H7 (cell line): Measurements from ENCODE around the gene GPR45. TPM values are rescaled to one million over a fixed set of nuclear protein-coding genes. Genes with fewer than 3 reads are reported as not detected.

ENCODE experiments used
- DNase-seq: peaks from one replicate; pipeline ENCODE4 v3.0.0; 2012
- H3K27me3 ChIP-seq: 2 replicates; pipeline ENCODE4 v1.6.0; 2011; ENCODE audit warnings: mild to moderate bottlenecking, low read length; ENCODE audit not compliant: control insufficient read depth, insufficient read depth
- H3K36me3 ChIP-seq: replicated peaks from 2 replicates; pipeline ENCODE4 v1.5.1; 2011; ENCODE audit warnings: low read length; ENCODE audit not compliant: control insufficient read depth, insufficient read depth
- H3K4me3 ChIP-seq: 2 replicates; pipeline ENCODE4 v1.5.1; 2011; ENCODE audit warnings: low read depth, mild to moderate bottlenecking, control low read depth, low read length, moderate library complexity; ENCODE audit not compliant: insufficient read depth
- total RNA-seq: library from RNA; depleted of rRNA; stranded (reverse); fragments of >200 nt; shearing (Covaris generic); gene quantifications from 2 replicates; pipeline ENCODE4 v1.2.3, GENCODE V29; 2014; rRNA removed

GPR45 gene
- 0.15 TPM in 1 of 2 replicates, not detected in the other for total RNA-seq

- Histone ChIP-seq H3K27me3 (no peaks in the 10 kb centered on the region; the same call in none of the 2 replicates), H3K36me3 (no peaks in the 10 kb centered on the region), H3K4me3 (no peak within 1 kb of the TSS)
- DNase-seq: no peak
Observed at GRCh38 chr2:105241443-105241842, at the start of gene GPR45. TSS of gene GPR45 (plus strand) at chr2:105241743. CDS start at chr2:105241859, 116 bp downstream.

GRCh38 chr2:105194022-105194675 is 47.4 kb upstream of the GPR45 start:
- H3K36me3 ChIP-seq: no peaks in the 10 kb centered on the region
- H3K27me3 ChIP-seq: no peaks in the 10 kb centered on the region
- DNase-seq: no peak
- H3K4me3 ChIP-seq: no peak overlapping the region

GRCh38 chr2:105196651-105197050 is 44.9 kb upstream of the GPR45 start:
- no peak for DNase-seq
- no peaks in the 10 kb centered on the region for H3K27me3 ChIP-seq
- no peak overlapping the region for H3K4me3 ChIP-seq
- H3K36me3 ChIP-seq: no peaks in the 10 kb centered on the region

- no peaks in the 10 kb centered on the region for H3K27me3 ChIP-seq
- no peaks in the 10 kb centered on the region for H3K36me3 ChIP-seq
- DNase-seq: no peak
- H3K4me3 ChIP-seq: no peak overlapping the region
Observed at GRCh38 chr2:105215586-105216192, 25.9 kb upstream of the GPR45 start.

GRCh38 chr2:105220604-105221003 is 20.9 kb upstream of the GPR45 start:
- Histone ChIP-seq H3K4me3 (no peak overlapping the region), H3K36me3 (no peaks in the 10 kb centered on the region), H3K27me3 (no peaks in the 10 kb centered on the region)
- DNase-seq: no peak

DNA sequence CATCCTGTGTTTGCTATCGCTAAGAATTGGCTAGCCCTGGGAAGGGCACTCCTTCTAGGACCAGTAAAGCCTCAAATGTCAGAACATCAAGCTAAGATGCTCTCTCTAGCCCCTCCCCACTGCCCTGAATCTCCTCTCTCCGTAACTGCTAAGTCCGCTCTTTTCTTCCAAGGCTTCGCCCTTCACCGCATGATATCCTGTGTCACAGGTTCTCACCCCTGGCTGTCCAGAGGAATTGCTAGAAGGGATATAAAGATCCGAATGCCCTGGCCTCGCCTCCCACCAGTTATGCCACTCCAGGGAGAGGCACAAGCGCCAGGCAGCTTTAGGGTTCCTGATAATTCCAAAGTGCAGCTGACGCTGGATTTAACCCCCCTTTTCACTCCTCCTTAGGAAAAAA is 17.1 kb upstream of the GPR45 start:
- peak; percentile 60 for DNase-seq
- Histone ChIP-seq H3K36me3 (no peaks in the 10 kb centered on the region), H3K4me3 (no peak overlapping the region), H3K27me3 (no peaks in the 10 kb centered on the region)

GRCh38 chr2:105231232-105231619 is 10.3 kb upstream of the GPR45 start:
- H3K36me3 ChIP-seq: no peaks in the 10 kb centered on the region
- no peak for DNase-seq
- H3K4me3 ChIP-seq: no peak overlapping the region
- H3K27me3 ChIP-seq: no peaks in the 10 kb centered on the region

GRCh38 chr2:105235388-105236059 is 6.0 kb upstream of the GPR45 start:
- Histone ChIP-seq H3K27me3 (no peaks in the 10 kb centered on the region; the same call in none of the 2 replicates), H3K36me3 (no peaks in the 10 kb centered on the region), H3K4me3 (no peak overlapping the region)
- DNase-seq: peak; percentile 78

DNA sequence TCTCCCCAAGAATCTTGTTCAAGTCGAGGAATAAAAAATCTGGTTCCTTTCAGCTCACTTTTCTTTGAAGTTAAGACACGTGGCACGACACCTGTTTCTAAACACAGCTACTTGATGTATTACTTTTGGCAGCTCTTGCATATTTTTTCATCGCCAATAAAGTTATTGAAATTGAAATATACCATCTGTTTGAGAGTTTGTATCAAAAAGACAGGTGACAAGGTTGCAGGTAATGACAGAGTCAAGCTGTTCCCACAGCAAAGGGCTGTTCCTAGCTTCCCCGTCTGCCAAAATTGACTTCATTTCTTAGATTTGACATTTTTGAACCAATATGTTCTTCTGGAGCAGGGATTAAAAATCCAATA is 5.5 kb upstream of the GPR45 start:
- H3K36me3 ChIP-seq: no peaks in the 10 kb centered on the region
- no peak for DNase-seq

DNA sequence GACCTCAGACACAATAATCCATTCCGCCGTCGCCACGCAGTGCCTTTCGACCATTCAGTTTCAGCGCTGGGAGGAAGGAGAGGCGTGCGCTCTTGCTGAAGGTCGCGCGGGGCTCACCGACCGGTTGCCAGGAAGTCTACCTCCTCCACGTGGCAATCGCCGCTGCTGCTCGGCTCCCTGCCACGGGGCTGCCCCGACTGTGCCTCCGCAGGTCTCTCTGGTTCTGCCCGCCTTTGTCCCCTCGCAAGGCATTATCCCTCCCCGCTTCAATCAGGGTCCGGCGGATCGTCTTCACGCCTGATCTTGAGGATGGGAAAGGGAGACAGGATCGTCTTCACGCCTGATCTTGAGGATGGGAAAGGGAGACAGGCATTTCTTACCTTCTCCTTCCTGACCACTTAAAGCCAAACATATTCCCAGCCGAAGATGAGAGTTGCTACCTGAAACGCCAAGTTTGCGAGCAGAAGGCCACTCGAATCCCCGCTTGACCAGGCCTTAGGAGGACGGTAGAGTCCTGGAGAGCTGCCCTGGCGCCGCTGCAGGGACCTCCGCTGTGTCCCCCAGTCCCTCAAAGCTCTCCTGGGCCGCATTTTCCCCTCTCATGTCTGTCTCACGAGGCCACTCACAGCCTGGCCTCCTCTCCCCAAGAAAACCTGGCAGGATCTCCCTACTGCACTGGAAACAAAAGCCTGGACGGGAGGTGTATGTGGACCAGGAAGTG is 4.3 kb upstream of the GPR45 start:
- Histone ChIP-seq H3K4me3 (no peak overlapping the region), H3K27me3 (no peaks in the 10 kb centered on the region; the same call in none of the 2 replicates), H3K36me3 (no peaks in the 10 kb centered on the region)
- DNase-seq: no peak

More for the DNA sequence above, 5.5 kb upstream of the GPR45 start:
- no peaks in the 10 kb centered on the region; the same call in none of the 2 replicates for H3K27me3 ChIP-seq
- H3K4me3 ChIP-seq: no peak overlapping the region

- no peaks in the 10 kb centered on the region; the same call in none of the 2 replicates for H3K27me3 ChIP-seq
- no peak overlapping the region for H3K4me3 ChIP-seq
- DNase-seq: no peak
- no peaks in the 10 kb centered on the region for H3K36me3 ChIP-seq
Observed at GRCh38 chr2:105238664-105239240, 2.8 kb upstream of the GPR45 start.

- H3K4me3 ChIP-seq: no peak overlapping the region
- H3K27me3 ChIP-seq: no peaks in the 10 kb centered on the region; the same call in none of the 2 replicates
- H3K36me3 ChIP-seq: no peaks in the 10 kb centered on the region
- DNase-seq: no peak
Observed at GRCh38 chr2:105239924-105240323, 1.6 kb upstream of the GPR45 start.

- H3K27me3 ChIP-seq: no peaks in the 10 kb centered on the region; the same call in 1 of the 2 replicates
- H3K4me3 ChIP-seq: no peak overlapping the region
- no peaks in the 10 kb centered on the region for H3K36me3 ChIP-seq
- no peak for DNase-seq
Observed at GRCh38 chr2:105242286-105242993, 897 bp downstream of the GPR45 start.

DNA sequence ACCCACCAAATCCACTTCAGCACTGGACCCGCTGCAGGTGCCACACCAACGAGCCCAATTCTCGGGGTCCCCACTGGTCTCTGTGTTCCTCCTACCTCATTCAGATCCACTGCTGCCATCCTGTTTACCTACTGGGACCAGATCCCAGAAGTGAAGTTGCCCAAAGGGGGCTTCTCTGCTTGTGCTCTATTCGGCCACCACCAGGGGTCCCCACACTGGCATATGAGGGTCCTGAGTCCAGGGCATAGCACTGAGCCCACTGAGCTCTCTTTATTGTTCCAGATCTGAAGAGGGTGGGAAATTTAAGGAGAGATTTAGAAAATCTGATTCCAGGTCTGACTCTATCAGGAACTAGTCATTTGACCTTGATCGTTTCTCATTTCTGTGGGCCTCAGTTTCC is 2.4 kb downstream of the GPR45 start:
- H3K4me3 ChIP-seq: no peak overlapping the region
- no peaks in the 10 kb centered on the region for H3K36me3 ChIP-seq
- H3K27me3 ChIP-seq: no peaks in the 10 kb centered on the region; the same call in 1 of the 2 replicates
- peak; percentile 82 for DNase-seq
